Measurements from ENCODE around the gene FANCB.

Gene FANCB

DNA sequence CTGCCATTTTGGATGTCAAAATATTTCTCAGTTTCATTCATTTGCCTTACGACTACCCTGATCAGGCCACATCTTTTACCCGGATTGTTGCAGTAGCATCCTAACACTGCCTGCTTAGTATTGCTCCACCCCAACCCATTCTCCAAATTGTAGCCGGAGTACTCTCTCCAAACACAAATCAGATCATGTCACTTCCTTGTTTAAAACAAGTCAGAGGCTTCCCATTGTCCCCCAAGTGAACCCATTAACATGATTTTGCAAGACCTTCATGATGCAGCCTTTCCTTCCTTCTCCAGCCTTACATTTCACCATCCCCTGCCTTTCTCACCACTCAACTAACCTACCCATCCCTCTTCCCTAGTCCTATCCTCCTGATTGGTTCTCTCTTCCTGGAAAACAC lies 53.1 kb downstream of the FANCB start:
- H3K27me3 ChIP-seq (ENCODE audit: insufficient read depth, low read depth) = no peaks in the 10 kb centered on the region
- no peak overlapping the region for H3K9ac ChIP-seq
- H4K20me1 ChIP-seq (ENCODE audit: insufficient read depth) = no peaks in the 10 kb centered on the region
- H3K4me1 ChIP-seq (ENCODE audit: low read depth, poor library complexity, severe bottlenecking) = no peaks in the 10 kb centered on the region
- TF ChIP-seq, protein P1, sequence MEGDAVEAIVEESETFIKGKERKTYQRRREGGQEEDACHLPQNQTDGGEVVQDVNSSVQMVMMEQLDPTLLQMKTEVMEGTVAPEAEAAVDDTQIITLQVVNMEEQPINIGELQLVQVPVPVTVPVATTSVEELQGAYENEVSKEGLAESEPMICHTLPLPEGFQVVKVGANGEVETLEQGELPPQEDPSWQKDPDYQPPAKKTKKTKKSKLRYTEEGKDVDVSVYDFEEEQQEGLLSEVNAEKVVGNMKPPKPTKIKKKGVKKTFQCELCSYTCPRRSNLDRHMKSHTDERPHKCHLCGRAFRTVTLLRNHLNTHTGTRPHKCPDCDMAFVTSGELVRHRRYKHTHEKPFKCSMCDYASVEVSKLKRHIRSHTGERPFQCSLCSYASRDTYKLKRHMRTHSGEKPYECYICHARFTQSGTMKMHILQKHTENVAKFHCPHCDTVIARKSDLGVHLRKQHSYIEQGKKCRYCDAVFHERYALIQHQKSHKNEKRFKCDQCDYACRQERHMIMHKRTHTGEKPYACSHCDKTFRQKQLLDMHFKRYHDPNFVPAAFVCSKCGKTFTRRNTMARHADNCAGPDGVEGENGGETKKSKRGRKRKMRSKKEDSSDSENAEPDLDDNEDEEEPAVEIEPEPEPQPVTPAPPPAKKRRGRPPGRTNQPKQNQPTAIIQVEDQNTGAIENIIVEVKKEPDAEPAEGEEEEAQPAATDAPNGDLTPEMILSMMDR (conservative IDR thresholded peaks at IDR 0.05; ENCODE audit: low read depth, low read length) = no peak
- H3K79me2 ChIP-seq (ENCODE audit: insufficient read depth, low read depth) = no peaks in the 10 kb centered on the region
- no peak overlapping the region for H3K4me3 ChIP-seq (IDR thresholded peaks at IDR 0.05; ENCODE audit: insufficient read depth, low read depth, low read length)
- H3K27ac ChIP-seq = no peak overlapping the region
- H3K4me2 ChIP-seq = no peak overlapping the region
- no peaks in the 10 kb centered on the region for H3K36me3 ChIP-seq (ENCODE audit: insufficient read depth)
- H2AFZ ChIP-seq (ENCODE audit: low read depth) = no peak overlapping the region

DNA sequence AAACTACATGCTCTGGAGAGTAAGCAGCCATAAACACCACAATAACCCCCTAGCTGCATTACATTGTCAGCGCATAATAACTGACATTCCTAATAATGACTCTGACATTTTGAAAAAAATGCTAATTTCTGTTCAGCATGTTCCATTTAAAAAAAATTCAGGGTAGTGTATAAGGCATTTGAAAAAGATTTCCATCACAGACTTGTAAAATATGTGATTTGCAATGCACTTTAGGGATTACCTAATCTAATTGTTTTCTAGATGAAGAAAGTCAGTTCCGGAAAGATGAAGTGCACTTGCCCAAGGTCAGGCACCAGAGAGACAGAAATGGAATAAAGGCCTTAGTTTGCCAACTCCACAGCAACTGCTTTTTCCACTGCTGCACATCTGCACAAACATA lies 55.3 kb downstream of the FANCB start:
- H3K79me2 ChIP-seq (ENCODE audit: insufficient read depth, low read depth) = no peaks in the 10 kb centered on the region
- no peak overlapping the region for H3K4me3 ChIP-seq (IDR thresholded peaks at IDR 0.05; ENCODE audit: insufficient read depth, low read depth, low read length)
- TF ChIP-seq, protein P1 (conservative IDR thresholded peaks at IDR 0.05; ENCODE audit: low read depth, low read length) = no peak

DNA sequence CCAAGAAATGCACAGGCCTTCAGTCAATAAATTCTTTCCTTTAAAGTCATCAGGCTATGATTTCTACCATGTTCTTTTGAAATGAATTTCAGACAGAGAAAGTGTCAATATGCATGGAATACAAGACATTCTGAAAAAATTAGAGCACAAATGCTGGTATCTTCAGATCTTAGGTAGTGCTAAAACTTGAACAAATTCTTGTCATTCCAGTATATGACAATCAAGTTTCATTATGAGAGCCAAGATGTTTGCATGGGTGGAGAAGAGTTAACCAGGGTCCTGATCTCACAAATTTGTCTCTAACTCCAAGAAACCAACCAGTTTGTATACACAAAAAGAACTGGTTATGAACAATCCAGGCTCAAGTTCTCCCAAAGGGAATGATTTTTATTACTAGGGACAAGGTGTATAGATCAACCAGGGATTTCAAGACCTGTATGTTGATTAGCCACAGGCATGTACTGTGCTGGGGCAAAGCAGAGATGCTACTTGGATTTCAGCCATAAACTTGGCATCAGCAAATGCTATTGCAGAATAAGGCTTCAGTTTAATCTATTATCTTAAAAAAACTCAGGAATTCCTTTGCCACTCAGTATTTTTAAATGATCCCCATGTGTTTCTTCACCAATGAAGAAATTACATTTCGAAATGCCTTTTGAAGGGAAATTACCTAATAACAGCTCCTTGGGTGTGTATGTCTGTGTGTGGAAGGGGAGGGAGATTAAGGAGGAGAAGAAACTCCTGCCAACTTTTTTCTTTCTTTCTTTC lies 69.7 kb downstream of the FANCB start:
- no peaks in the 10 kb centered on the region for H3K36me3 ChIP-seq (ENCODE audit: insufficient read depth)
- no peaks in the 10 kb centered on the region for H3K27me3 ChIP-seq (ENCODE audit: insufficient read depth, low read depth)
- no peak overlapping the region for H3K27ac ChIP-seq
- H3K4me2 ChIP-seq = no peak overlapping the region
- no peaks in the 10 kb centered on the region for H3K4me1 ChIP-seq (ENCODE audit: low read depth, poor library complexity, severe bottlenecking)
- no peak overlapping the region for H3K9ac ChIP-seq
- no peak overlapping the region for H2AFZ ChIP-seq (ENCODE audit: low read depth)
- TF ChIP-seq, protein P1 (conservative IDR thresholded peaks at IDR 0.05; ENCODE audit: low read depth, low read length) = no peak
- no peaks in the 10 kb centered on the region for H4K20me1 ChIP-seq (ENCODE audit: insufficient read depth)
- H3K79me2 ChIP-seq (ENCODE audit: insufficient read depth, low read depth) = no peaks in the 10 kb centered on the region
- H3K4me3 ChIP-seq (IDR thresholded peaks at IDR 0.05; ENCODE audit: insufficient read depth, low read depth, low read length) = no peak overlapping the region

More for the DNA sequence above, 55.3 kb downstream of the FANCB start:
- no peak overlapping the region for H3K4me2 ChIP-seq
- no peaks in the 10 kb centered on the region for H3K4me1 ChIP-seq (ENCODE audit: low read depth, poor library complexity, severe bottlenecking)
- H3K27ac ChIP-seq = no peak overlapping the region
- no peaks in the 10 kb centered on the region for H3K27me3 ChIP-seq (ENCODE audit: insufficient read depth, low read depth)
- no peak overlapping the region for H2AFZ ChIP-seq (ENCODE audit: low read depth)
- no peaks in the 10 kb centered on the region for H4K20me1 ChIP-seq (ENCODE audit: insufficient read depth)
- H3K36me3 ChIP-seq (ENCODE audit: insufficient read depth) = no peaks in the 10 kb centered on the region
- no peak overlapping the region for H3K9ac ChIP-seq

DNA sequence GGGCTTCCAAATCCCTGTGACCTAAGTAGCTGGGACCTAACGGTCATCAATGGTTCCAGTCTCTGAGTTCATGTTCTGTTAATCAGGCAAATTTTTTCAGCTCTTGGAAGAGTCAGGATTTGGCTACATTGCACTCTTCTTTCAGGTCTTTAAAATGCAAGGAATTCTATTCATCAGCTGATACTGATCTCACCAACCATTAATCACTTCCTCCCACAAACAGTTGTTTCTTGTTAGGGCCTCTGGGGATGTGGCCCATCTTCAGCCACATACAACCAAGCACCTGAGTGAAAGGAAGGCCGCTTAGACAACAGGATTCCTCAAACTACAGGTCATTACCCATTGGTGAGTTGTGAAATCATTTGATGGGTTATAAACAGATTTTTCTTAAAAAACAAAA lies 71.7 kb downstream of the FANCB start:
- Histone ChIP-seq H3K4me2 (no peak overlapping the region), H3K4me1 (ENCODE audit: low read depth, poor library complexity, severe bottlenecking) (no peaks in the 10 kb centered on the region), H2AFZ (ENCODE audit: low read depth) (no peak overlapping the region), H3K9ac (no peak overlapping the region), H4K20me1 (ENCODE audit: insufficient read depth) (no peaks in the 10 kb centered on the region), H3K36me3 (ENCODE audit: insufficient read depth) (no peaks in the 10 kb centered on the region), H3K27ac (no peak overlapping the region), H3K27me3 (ENCODE audit: insufficient read depth, low read depth) (no peaks in the 10 kb centered on the region), H3K79me2 (ENCODE audit: insufficient read depth, low read depth) (no peaks in the 10 kb centered on the region), H3K4me3 (IDR thresholded peaks at IDR 0.05; ENCODE audit: insufficient read depth, low read depth, low read length) (no peak overlapping the region)
- TF ChIP-seq, protein P1 (conservative IDR thresholded peaks at IDR 0.05; ENCODE audit: low read depth, low read length) = no peak
